H9 (cell line): Measurements from ENCODE around the gene MED22. TPM values are rescaled to one million over a fixed set of nuclear protein-coding genes. Genes with fewer than 3 reads are reported as not detected.
A peak's percentile ranks its signal among the peaks of the same experiment; 100 is the strongest.

Experiments used
- DNase-seq: peaks from one replicate; pipeline ENCODE4 v3.0.0-alpha.2; 2017
- H2AFZ ChIP-seq: one replicate; pipeline ENCODE4 v1.6.1; 2013; ENCODE audit warnings: mild to moderate bottlenecking, low read length, control low read depth, moderate library complexity
- H2AK5ac ChIP-seq: 2 replicates; pipeline ENCODE4 v1.6.1; 2013; ENCODE audit warnings: low read length, control low read depth, mixed read lengths; ENCODE audit not compliant: insufficient read length
- H2BK120ac ChIP-seq: one replicate; pipeline ENCODE4 v1.6.1; 2013; ENCODE audit warnings: low read depth, mild to moderate bottlenecking, low read length, control low read depth, inconsistent platforms; ENCODE audit not compliant: poor library complexity, severe bottlenecking
- H2BK12ac ChIP-seq: 2 replicates; pipeline ENCODE4 v1.6.1; 2013; ENCODE audit warnings: low read length, control low read depth, mixed read lengths, low read depth; ENCODE audit not compliant: insufficient read length
- H2BK15ac ChIP-seq: 2 replicates; pipeline ENCODE4 v1.6.1; 2013; ENCODE audit warnings: low read depth, low read length, control low read depth
- H2BK20ac ChIP-seq: one replicate; pipeline ENCODE4 v1.6.1; 2013; ENCODE audit warnings: low read depth, mild to moderate bottlenecking, low read length, control low read depth, inconsistent platforms; ENCODE audit not compliant: poor library complexity, severe bottlenecking
- H2BK5ac ChIP-seq: 2 replicates; pipeline ENCODE4 v1.6.1; 2013; ENCODE audit warnings: low read length, control low read depth, mixed read lengths; ENCODE audit not compliant: insufficient read length
- H3K14ac ChIP-seq: 2 replicates; pipeline ENCODE4 v1.6.1; 2013; ENCODE audit warnings: low read length, control low read depth; ENCODE audit not compliant: insufficient read depth
- H3K18ac ChIP-seq: 2 replicates; pipeline ENCODE4 v1.6.1; 2013; ENCODE audit warnings: low read depth, mild to moderate bottlenecking, mixed read lengths, low read length, control low read depth; ENCODE audit not compliant: insufficient read length
- H3K23ac ChIP-seq: 2 replicates; pipeline ENCODE4 v1.6.1; 2013; ENCODE audit warnings: low read length, control low read depth, mixed read lengths, low read depth; ENCODE audit not compliant: insufficient read length
- H3K23me2 ChIP-seq: 2 replicates; pipeline ENCODE4 v1.6.1; 2013; ENCODE audit warnings: low read depth, mild to moderate bottlenecking, mixed read lengths, low read length, control low read depth; ENCODE audit not compliant: insufficient read length, poor library complexity, severe bottlenecking
- H3K27ac ChIP-seq: 2 replicates; pipeline ENCODE4 v1.5.1; 2013; ENCODE audit warnings: low read length, control low read depth, mixed read lengths, low read depth; ENCODE audit not compliant: insufficient read length
- H3K27me3 ChIP-seq: 2 replicates; pipeline ENCODE4 v1.6.1; 2013; ENCODE audit warnings: low read length, control low read depth, inconsistent platforms; ENCODE audit not compliant: insufficient read depth
- H3K4ac ChIP-seq: 2 replicates; pipeline ENCODE4 v1.6.1; 2013; ENCODE audit warnings: low read depth, mild to moderate bottlenecking, control low read depth, inconsistent platforms, low read length, moderate library complexity
- H3K4me1 ChIP-seq: 2 replicates; pipeline ENCODE4 v1.6.1; 2013; ENCODE audit warnings: low read length, control low read depth, inconsistent platforms; ENCODE audit not compliant: insufficient read depth
- H3K4me2 ChIP-seq: 2 replicates; pipeline ENCODE4 v1.6.1; 2013; ENCODE audit warnings: low read length, control low read depth, mixed read lengths; ENCODE audit not compliant: insufficient read length, insufficient read depth
- H3K56ac ChIP-seq: 2 replicates; pipeline ENCODE4 v1.6.1; 2013; ENCODE audit warnings: low read depth, mild to moderate bottlenecking, mixed read lengths, low read length, control low read depth; ENCODE audit not compliant: insufficient read length
- H3K79me1 ChIP-seq: 2 replicates; pipeline ENCODE4 v1.6.1; 2013; ENCODE audit warnings: low read depth, mild to moderate bottlenecking, moderate library complexity, low read length, control low read depth, inconsistent platforms; ENCODE audit not compliant: insufficient read depth, poor library complexity, severe bottlenecking
- H3K79me2 ChIP-seq: 2 replicates; pipeline ENCODE4 v1.6.1; 2013; ENCODE audit warnings: low read length, control low read depth, inconsistent platforms; ENCODE audit not compliant: insufficient read depth
- H3K9ac ChIP-seq: 2 replicates; pipeline ENCODE4 v1.6.1; 2013; ENCODE audit warnings: low read length, control low read depth, mixed read lengths; ENCODE audit not compliant: insufficient read length; ENCODE audit errors: extremely low read depth
- H3K9me3 ChIP-seq: one replicate; pipeline ENCODE4 v1.6.1; 2013; ENCODE audit warnings: low read depth, low read length, inconsistent platforms; ENCODE audit not compliant: control insufficient read depth
- H3T11ph ChIP-seq: one replicate; pipeline ENCODE4 v1.6.1; 2013; ENCODE audit warnings: mild to moderate bottlenecking, low read length, control low read depth, inconsistent platforms
- H4K20me1 ChIP-seq: one replicate; pipeline ENCODE4 v1.6.1; 2013; ENCODE audit not compliant: control insufficient read depth, insufficient read length, insufficient read depth
- H4K5ac ChIP-seq: 2 replicates; pipeline ENCODE4 v1.6.1; 2013; ENCODE audit warnings: low read depth, mild to moderate bottlenecking, mixed read lengths, low read length, control low read depth; ENCODE audit not compliant: insufficient read length
- H4K8ac ChIP-seq: replicated peaks from 2 replicates; pipeline ENCODE4 v1.6.1; 2013; ENCODE audit warnings: low read length, control low read depth, mixed read lengths, low read depth; ENCODE audit not compliant: insufficient read length
- H4K91ac ChIP-seq: 2 replicates; pipeline ENCODE4 v1.6.1; 2013; ENCODE audit warnings: low read depth, mild to moderate bottlenecking, moderate library complexity, mixed read lengths, low read length, control low read depth; ENCODE audit not compliant: insufficient read length
- H3K27ac Mint-ChIP-seq, 3 experiments: 2 replicates in 2 of 3; 3 replicates in 1 of 3; pipeline ENCODE4 v1.8.0; 2020 to 2021; ENCODE audit warnings: mixed read lengths in 3 of 3, mild to moderate bottlenecking in 1 of 3, moderate library complexity in 1 of 3
- H3K27me3 Mint-ChIP-seq: 2 replicates; pipeline ENCODE4 v1.8.0; 2021; ENCODE audit warnings: low read depth, mild to moderate bottlenecking, moderate library complexity, mixed read lengths
- H3K36me3 Mint-ChIP-seq, 3 experiments: 2 replicates in 2 of 3; 3 replicates in 1 of 3; pipeline ENCODE4 v1.8.0; 2020 to 2021; ENCODE audit warnings: low read depth in 3 of 3, mixed read lengths in 3 of 3; ENCODE audit not compliant: insufficient read depth in 1 of 3
- H3K4me1 Mint-ChIP-seq, 2 experiments: 2 replicates each; pipeline ENCODE4 v1.8.0; 2020; ENCODE audit warnings: mixed read lengths in 2 of 2
- H3K4me3 Mint-ChIP-seq, 2 experiments: 2 replicates in 1 of 2; 3 replicates in 1 of 2; pipeline ENCODE4 v1.8.0; 2020 to 2021; ENCODE audit warnings: mild to moderate bottlenecking in 2 of 2, mixed read lengths in 2 of 2, moderate library complexity in 1 of 2
- H3K9me3 Mint-ChIP-seq, 2 experiments: 2 replicates in 1 of 2; 3 replicates in 1 of 2; pipeline ENCODE4 v1.8.0; 2020; ENCODE audit warnings: mild to moderate bottlenecking in 2 of 2, mixed read lengths in 2 of 2, moderate library complexity in 1 of 2
- CTCF ChIP-seq: fragments of 200-600 bp; sonication (generic); conservative IDR thresholded peaks from 3 replicates; pipeline ENCODE4 v1.8.0; 2021; ENCODE audit warnings: antibody characterized with exemption, mild to moderate bottlenecking
- WGBS: extraction: QIAGEN DNeasy Blood & Tissue Kit; methylation state at CpG from one replicate; pipeline ENCODE4 v1.1.7; 2013; ENCODE audit warnings: missing lambda C conversion rate, low lambda C conversion rate, mixed read lengths; ENCODE audit not compliant: insufficient read length; ENCODE audit errors: extremely low coverage; 5-methylcytosine and 5-hydroxymethylcytosine counted together
- total RNA-seq: library from RNA; stranded (reverse); gene quantifications from 2 replicates; pipeline ENCODE4 v1.2.1, GENCODE V29; 2021

The MED22 gene
- total RNA-seq, 1 experiment from 2014 or later = 60.1 TPM

DNA sequence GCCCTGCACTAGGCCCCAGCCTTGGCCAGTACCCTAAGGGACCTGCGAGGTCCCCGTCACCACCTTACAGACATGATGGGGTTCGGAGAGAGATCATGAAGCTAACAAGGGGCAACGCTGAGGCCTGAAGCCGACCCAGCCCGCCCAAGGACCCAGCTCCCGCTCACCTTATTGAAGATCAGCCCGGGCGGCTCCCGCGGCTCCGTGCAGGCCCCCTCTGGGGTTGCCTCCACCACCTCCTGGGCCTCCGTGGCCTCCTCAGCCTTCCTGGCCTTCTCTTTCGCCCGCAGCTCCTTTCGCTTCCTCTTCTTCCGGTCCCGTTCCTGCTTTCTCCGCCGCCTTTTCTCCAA is 15.6 kb downstream of the MED22 start:
- no CpG with 5 or more reads among the region's 20 CpGs for WGBS
- no peak overlapping the region for H3K27ac ChIP-seq
- DNase-seq = peak; percentile 18
- no peak overlapping the region for H3K14ac ChIP-seq
- no peak for TF ChIP-seq CTCF
- no peak overlapping the region for H3T11ph ChIP-seq
- no peaks in the 10 kb centered on the region for H3K4me1 ChIP-seq
- H4K20me1 ChIP-seq = no peaks in the 10 kb centered on the region
- no peak overlapping the region for H3K4ac ChIP-seq
- no peak overlapping the region for H2AFZ ChIP-seq
- no peak overlapping the region for H2AK5ac ChIP-seq
- no peak overlapping the region for H3K4me2 ChIP-seq
- H3K4me3 Mint-ChIP-seq = no peak overlapping the region
- H3K23ac ChIP-seq = no peak overlapping the region
- no peaks in the 10 kb centered on the region for H3K27me3 ChIP-seq
- no peak overlapping the region for H3K56ac ChIP-seq
- peaks cover 34 to 59% (median 57%) of the 10 kb centered on the region in 3 experiments for H3K36me3 Mint-ChIP-seq
- no peak overlapping the region for H3K18ac ChIP-seq
- no peak overlapping the region for H2BK12ac ChIP-seq
- no peak overlapping the region for H4K5ac ChIP-seq
- no peak overlapping the region for H4K8ac ChIP-seq
- H3K4me1 Mint-ChIP-seq = peaks cover 18 to 22% of the 10 kb centered on the region in 2 experiments
- H3K79me2 ChIP-seq = peaks cover 3% of the 10 kb centered on the region; the same call in 1 of the 2 replicates
- H3K9ac ChIP-seq = no peak overlapping the region
- H3K79me1 ChIP-seq = no peaks in the 10 kb centered on the region
- peaks cover under 1% of the 10 kb centered on the region for H3K27me3 Mint-ChIP-seq
- H2BK20ac ChIP-seq = no peak overlapping the region
- no peak overlapping the region for H2BK15ac ChIP-seq
- no peak overlapping the region for H4K91ac ChIP-seq
- H3K9me3 ChIP-seq = no peaks in the 10 kb centered on the region
- 0 out of 7 replicates have a peak overlapping the region, but pooled peaks of 1 of the 3 experiments have one; percentile 39 for H3K27ac Mint-ChIP-seq
- peaks cover 10 to 16% of the 10 kb centered on the region in 2 experiments for H3K9me3 Mint-ChIP-seq
- H2BK120ac ChIP-seq = no peak overlapping the region
- peaks cover 3% of the 10 kb centered on the region for H3K23me2 ChIP-seq
- H2BK5ac ChIP-seq = no peak overlapping the region
